HUES48 (cell line): ENCODE measurements around the gene SLC26A3.
A peak's percentile ranks its signal among the peaks of the same experiment; 100 is the strongest.

Source experiments
- H3K27ac ChIP-seq: one replicate; pipeline ENCODE4 v1.7.0; 2013; ENCODE audit warnings: low read depth, low read length, inconsistent platforms
- H3K27me3 ChIP-seq: 2 replicates; pipeline ENCODE4 v1.6.1; 2013; ENCODE audit warnings: mild to moderate bottlenecking, low read length; ENCODE audit not compliant: control insufficient read depth, insufficient read depth
- H3K36me3 ChIP-seq: 2 replicates; pipeline ENCODE4 v1.6.1; 2013; ENCODE audit warnings: low read length; ENCODE audit not compliant: control insufficient read depth, insufficient read depth
- H3K4me1 ChIP-seq: 2 replicates; pipeline ENCODE4 v1.6.1; 2013; ENCODE audit warnings: mild to moderate bottlenecking, low read length; ENCODE audit not compliant: control insufficient read depth, insufficient read depth
- H3K4me3 ChIP-seq: 2 replicates; pipeline ENCODE4 v1.5.1; 2013; ENCODE audit warnings: mild to moderate bottlenecking, low read depth, low read length
- H3K9ac ChIP-seq: 2 replicates; pipeline ENCODE4 v1.6.1; 2013; ENCODE audit warnings: mild to moderate bottlenecking, low read depth, low read length, moderate library complexity
- H3K9me3 ChIP-seq: 2 replicates; pipeline ENCODE4 v1.6.1; 2013; ENCODE audit warnings: low read length; ENCODE audit not compliant: control insufficient read depth, insufficient read depth

The SLC26A3 gene

GRCh38 chr7:107751113-107751512, 51.9 kb downstream of the SLC26A3 start:
- peaks cover 76% of the 10 kb centered on the region for H3K36me3 ChIP-seq
- no peak overlapping the region for H3K4me3 ChIP-seq
- H3K9me3 ChIP-seq: no peaks in the 10 kb centered on the region
- H3K9ac ChIP-seq: no peak overlapping the region
- H3K27me3 ChIP-seq: no peaks in the 10 kb centered on the region
- peaks cover 10% of the 10 kb centered on the region; the same call in 1 of the 2 replicates for H3K4me1 ChIP-seq
- H3K27ac ChIP-seq: no peak overlapping the region

GRCh38 chr7:107746006-107746405, 57.0 kb downstream of the SLC26A3 start:
- H3K4me3 ChIP-seq: peak overlapping the region; percentile 96; the same call in 1 of the 2 replicates
- no peak overlapping the region for H3K9ac ChIP-seq
- no peaks in the 10 kb centered on the region for H3K9me3 ChIP-seq
- H3K27ac ChIP-seq: no peak overlapping the region
- no peaks in the 10 kb centered on the region for H3K27me3 ChIP-seq
- H3K36me3 ChIP-seq: peaks cover 26% of the 10 kb centered on the region
- H3K4me1 ChIP-seq: peaks cover 26% of the 10 kb centered on the region

GRCh38 chr7:107744345-107744750, 58.7 kb downstream of the SLC26A3 start:
- peaks cover 26% of the 10 kb centered on the region for H3K4me1 ChIP-seq
- peak overlapping the region; percentile 96 for H3K4me3 ChIP-seq
- peak overlapping the region; percentile 98 for H3K27ac ChIP-seq
- no peaks in the 10 kb centered on the region for H3K27me3 ChIP-seq
- H3K9ac ChIP-seq: peak overlapping the region; percentile 90
- no peaks in the 10 kb centered on the region for H3K9me3 ChIP-seq
- peaks cover 12% of the 10 kb centered on the region for H3K36me3 ChIP-seq

- no peaks in the 10 kb centered on the region for H3K9me3 ChIP-seq
- peaks cover 26% of the 10 kb centered on the region for H3K4me1 ChIP-seq
- peak within 1 kb of the TSS; percentile 96 for H3K4me3 ChIP-seq
- H3K27ac ChIP-seq: peak within 1 kb of the TSS; percentile 98
- peak within 1 kb of the TSS; percentile 90 for H3K9ac ChIP-seq
- H3K36me3 ChIP-seq: peaks cover 6% of the 10 kb centered on the region
- no peaks in the 10 kb centered on the region for H3K27me3 ChIP-seq
These were observed 59.3 kb downstream of the SLC26A3 start, which contains the start of gene CBLL1 for GRCh38 chr7:107743567-107744344. Gene CBLL1 (plus strand): TSS chr7:107744142. CDS start chr7:107744164, 22 bp downstream.

- Histone ChIP-seq H3K4me3 (peak overlapping the region; percentile 96), H3K9me3 (no peaks in the 10 kb centered on the region), H3K36me3 (peaks cover 4% of the 10 kb centered on the region; the same call in 1 of the 2 replicates), H3K4me1 (peaks cover 25% of the 10 kb centered on the region), H3K27me3 (no peaks in the 10 kb centered on the region), H3K9ac (peak overlapping the region; percentile 90), H3K27ac (peak overlapping the region; percentile 98)
These were observed 60.1 kb downstream of the SLC26A3 start for GRCh38 chr7:107742678-107743566.

GRCh38 chr7:107728276-107728675, 74.7 kb downstream of the SLC26A3 start:
- H3K4me1 ChIP-seq: no peaks in the 10 kb centered on the region
- H3K9ac ChIP-seq: no peak overlapping the region
- no peak overlapping the region for H3K4me3 ChIP-seq
- no peak overlapping the region for H3K27ac ChIP-seq
- H3K9me3 ChIP-seq: no peaks in the 10 kb centered on the region
- H3K36me3 ChIP-seq: no peaks in the 10 kb centered on the region
- H3K27me3 ChIP-seq: no peaks in the 10 kb centered on the region

- Histone ChIP-seq H3K36me3 (no peaks in the 10 kb centered on the region), H3K4me3 (no peak overlapping the region), H3K4me1 (peaks cover under 1% of the 10 kb centered on the region; the same call in 1 of the 2 replicates), H3K27me3 (no peaks in the 10 kb centered on the region), H3K9ac (no peak overlapping the region), H3K9me3 (no peaks in the 10 kb centered on the region), H3K27ac (no peak overlapping the region)
These were observed 76.5 kb downstream of the SLC26A3 start for GRCh38 chr7:107726356-107727130.

- Histone ChIP-seq H3K27me3 (no peaks in the 10 kb centered on the region), H3K4me3 (no peak overlapping the region), H3K9me3 (no peaks in the 10 kb centered on the region), H3K4me1 (peaks cover 3% of the 10 kb centered on the region; the same call in 1 of the 2 replicates), H3K9ac (no peak overlapping the region), H3K27ac (no peak overlapping the region), H3K36me3 (no peaks in the 10 kb centered on the region)
These were observed 77.8 kb downstream of the SLC26A3 start for GRCh38 chr7:107725138-107725740.

- no peak overlapping the region for H3K27ac ChIP-seq
- no peaks in the 10 kb centered on the region for H3K9me3 ChIP-seq
These were observed 79.8 kb downstream of the SLC26A3 start for GRCh38 chr7:107723255-107723654.

GRCh38 chr7:107721286-107721685, 81.7 kb downstream of the SLC26A3 start:
- Histone ChIP-seq H3K27ac (no peak overlapping the region), H3K36me3 (no peaks in the 10 kb centered on the region), H3K4me1 (peaks cover 3% of the 10 kb centered on the region; the same call in 1 of the 2 replicates), H3K27me3 (no peaks in the 10 kb centered on the region), H3K9ac (no peak overlapping the region), H3K9me3 (no peaks in the 10 kb centered on the region), H3K4me3 (no peak overlapping the region)

More at GRCh38 chr7:107723255-107723654, 79.8 kb downstream of the SLC26A3 start:
- no peak overlapping the region for H3K4me3 ChIP-seq
- H3K36me3 ChIP-seq: no peaks in the 10 kb centered on the region
- no peak overlapping the region for H3K9ac ChIP-seq
- H3K4me1 ChIP-seq: peaks cover 3% of the 10 kb centered on the region; the same call in 1 of the 2 replicates
- H3K27me3 ChIP-seq: no peaks in the 10 kb centered on the region
